Medulla oblongata (tissue), 1 donor: Measurements from ENCODE around the gene HPRT1.

ENCODE experiments used
- DNase-seq: peaks from one replicate; pipeline ENCODE4 v3.0.0-alpha.2; 2015; ENCODE audit errors: extremely low spot score

Gene HPRT1

GRCh38 chrX:134476284-134476683, 16.3 kb downstream of the HPRT1 start:
- DNase-seq = no peak

DNA sequence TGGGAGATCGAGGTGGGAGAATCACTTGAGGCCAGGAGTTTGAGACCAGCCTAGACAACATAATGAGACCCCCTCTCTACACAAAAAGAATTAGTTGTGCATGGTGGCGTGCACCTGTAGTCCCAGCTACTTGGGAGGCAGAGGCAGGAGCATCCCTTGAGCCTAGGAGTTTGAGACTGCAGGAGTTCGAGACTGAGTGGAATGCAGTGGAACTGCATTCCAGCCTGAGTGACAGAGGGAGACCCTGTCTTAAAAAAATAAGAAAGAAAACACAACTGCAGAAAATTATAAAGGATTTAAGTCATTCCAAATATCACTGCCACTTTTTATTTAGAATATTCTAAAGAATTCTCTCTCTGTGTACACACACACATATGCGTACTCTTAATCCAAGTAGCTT, 18.4 kb downstream of the HPRT1 start:
- DNase-seq = no peak

GRCh38 chrX:134480061-134480460, 20.1 kb downstream of the HPRT1 start:
- no peak for DNase-seq

- DNase-seq = no peak
Measured at GRCh38 chrX:134481339-134481738, 21.4 kb downstream of the HPRT1 start.

- DNase-seq = no peak
Measured at GRCh38 chrX:134482371-134482770, 22.4 kb downstream of the HPRT1 start.

GRCh38 chrX:134484039-134484438, 24.1 kb downstream of the HPRT1 start:
- peak; percentile 48 for DNase-seq

DNA sequence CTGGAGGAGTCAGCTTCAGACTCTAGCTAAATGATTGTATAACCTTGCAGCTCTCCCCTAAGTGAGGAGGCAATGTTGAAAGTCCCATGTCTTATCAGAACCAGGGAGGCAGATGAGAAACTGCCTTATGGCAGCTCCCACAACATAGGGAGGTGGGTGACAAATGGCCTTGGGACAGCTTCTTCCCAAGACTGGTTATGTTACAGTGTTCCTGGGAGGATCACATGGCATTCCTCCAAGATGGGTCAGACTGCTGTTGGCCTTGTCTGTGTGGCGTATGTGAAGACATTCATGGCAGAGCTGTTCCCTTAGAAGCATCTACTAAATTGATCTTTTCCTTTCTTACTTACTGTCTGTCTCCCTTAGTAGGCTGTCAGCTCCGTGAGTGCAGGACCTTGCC, 42.0 kb downstream of the HPRT1 start:
- no peak for DNase-seq

- DNase-seq = no peak
Measured at GRCh38 chrX:134502686-134503085, 42.7 kb downstream of the HPRT1 start.

DNA sequence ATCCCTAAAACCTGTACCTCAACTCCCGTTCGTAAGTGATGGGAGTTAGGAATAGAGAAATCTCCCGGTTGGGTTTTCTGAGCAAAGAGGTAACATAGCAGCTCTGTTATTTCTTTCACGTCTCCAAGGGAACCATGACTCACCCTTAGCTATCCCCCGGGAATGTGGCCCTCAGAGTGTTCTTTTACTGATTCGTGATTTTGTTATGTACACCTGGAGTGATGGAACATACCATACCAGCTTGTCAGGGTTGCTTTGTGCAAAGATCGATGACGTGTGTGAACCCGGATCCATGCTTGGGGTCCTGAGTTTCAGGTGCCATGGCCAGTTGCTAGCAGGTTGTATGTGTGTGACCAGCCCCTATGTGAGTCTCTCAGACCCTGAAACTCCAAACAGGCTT, 52.6 kb downstream of the HPRT1 start:
- DNase-seq = no peak

DNA sequence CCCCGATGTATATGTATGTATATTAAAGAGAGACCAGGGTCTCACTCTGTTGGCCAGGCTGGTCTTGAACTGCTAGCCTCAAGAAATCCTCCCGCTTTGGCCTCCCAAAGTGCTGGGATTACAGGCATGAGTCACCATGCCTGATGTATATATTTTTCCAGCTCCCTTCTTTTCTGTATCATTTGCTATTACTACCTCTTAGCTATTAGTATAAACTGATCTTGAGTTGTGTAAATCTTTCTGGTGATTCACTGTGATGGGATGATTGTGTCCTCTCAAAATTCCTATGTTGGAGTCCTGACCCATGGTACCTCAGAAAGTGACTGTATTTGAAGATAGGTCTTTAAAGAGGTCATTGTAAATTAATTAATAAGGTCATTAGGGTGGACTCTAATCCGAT, 53.1 kb downstream of the HPRT1 start:
- no peak for DNase-seq

- DNase-seq = peak; percentile 41
Measured at GRCh38 chrX:134520860-134521390, 61.0 kb downstream of the HPRT1 start.

- no peak for DNase-seq
Measured at GRCh38 chrX:134524181-134524580, 64.2 kb downstream of the HPRT1 start.

GRCh38 chrX:134525086-134525792, 65.3 kb downstream of the HPRT1 start:
- DNase-seq = no peak

DNA sequence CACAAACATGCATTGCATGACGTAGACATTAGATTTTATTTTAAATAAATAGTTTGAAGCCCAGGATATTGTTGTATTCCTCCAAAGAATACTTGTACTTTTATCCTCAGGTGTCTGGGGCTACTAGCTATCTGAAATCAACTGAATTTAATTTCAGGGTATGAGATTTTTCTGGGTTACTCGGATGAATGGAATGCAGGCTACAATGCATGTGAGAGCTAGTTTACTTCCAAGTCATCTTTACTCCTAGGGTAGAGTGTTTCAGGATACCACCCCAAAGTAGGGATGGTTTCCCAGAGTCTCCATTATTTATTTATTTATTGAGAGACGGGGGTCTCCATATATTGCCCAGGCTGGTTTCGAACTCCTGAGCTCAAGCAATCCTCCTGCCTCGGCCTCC, 66.4 kb downstream of the HPRT1 start:
- DNase-seq = no peak

DNA sequence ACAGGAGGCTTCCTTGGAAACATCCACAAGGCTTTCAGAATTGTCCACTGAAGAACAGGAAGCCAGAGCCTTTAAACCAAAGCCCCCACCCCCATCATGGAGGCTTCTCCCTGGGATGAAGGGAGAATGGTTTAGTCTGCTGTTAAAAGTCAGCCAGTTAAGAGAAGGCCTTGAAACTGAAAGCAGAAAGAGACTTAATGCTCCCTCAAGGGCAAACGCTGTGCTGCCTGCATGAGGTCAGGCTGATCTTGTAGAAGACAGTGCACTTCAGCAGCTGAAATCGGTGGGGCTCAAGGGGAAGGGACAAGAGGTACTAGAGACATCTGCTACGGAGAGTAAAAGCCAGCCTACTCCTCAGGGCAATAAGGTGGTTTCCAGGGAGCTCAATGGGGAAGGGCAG, 69.0 kb downstream of the HPRT1 start:
- no peak for DNase-seq

DNA sequence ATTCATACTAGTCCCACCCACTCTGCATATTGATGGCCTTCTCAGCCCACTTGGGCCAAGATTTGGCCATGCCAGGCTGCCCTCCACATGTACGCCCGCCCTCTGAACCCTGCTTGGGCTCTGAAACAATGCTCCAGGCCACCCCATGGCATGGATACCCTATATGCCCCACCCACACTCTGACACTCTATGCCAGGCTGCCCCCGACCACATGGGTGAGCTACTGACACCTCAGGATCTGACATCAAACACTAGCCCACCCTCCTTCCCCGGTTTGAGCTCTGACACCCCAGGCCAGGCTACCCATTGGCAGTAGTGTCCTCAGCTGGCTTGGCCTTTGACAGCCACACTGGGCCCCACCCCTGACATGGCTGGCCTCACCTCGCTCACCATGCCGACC, 69.5 kb downstream of the HPRT1 start:
- DNase-seq = no peak

DNA sequence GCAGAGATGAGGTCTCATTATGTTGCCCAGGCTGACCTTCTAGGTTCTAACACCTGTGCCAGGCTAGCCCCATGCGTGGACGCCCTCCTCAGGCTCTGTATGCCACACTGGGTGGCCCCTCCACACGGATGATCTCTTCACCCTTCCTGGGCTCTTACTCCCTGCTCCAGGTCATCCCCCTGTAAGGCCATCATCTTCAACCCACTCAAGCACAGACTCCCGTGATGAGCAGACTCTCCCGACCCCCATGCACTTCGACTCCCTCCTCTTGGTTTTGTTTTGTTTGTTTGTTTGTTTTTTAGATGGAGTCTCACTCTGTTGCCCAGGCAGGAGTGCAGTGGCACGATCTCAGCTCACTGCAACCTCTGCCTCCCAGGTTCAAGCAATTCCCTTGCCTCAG, 70.9 kb downstream of the HPRT1 start:
- no peak for DNase-seq

DNA sequence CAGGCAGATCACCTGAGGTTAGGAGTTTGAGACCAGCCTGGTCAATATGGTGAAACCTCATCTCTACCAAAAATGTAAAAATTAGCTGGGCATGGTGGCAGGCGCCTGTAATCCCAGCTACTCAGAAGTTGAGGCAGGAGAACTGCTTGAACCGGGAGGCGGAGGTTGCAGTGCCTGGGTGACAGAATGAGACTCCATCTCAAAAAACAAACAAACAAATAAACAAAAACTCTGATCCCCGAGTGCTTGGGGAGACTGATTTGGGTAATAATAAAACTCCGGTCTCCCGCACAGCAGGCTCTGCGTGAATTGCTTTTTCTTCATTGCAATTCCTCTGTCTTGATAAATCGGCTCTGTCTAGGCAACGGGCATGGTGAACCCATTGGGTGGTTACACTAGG, 73.4 kb downstream of the HPRT1 start:
- no peak for DNase-seq

- no peak for DNase-seq
Measured at GRCh38 chrX:134533952-134534351, 74.0 kb downstream of the HPRT1 start.

- no peak for DNase-seq
Measured at GRCh38 chrX:134537179-134537955, 77.4 kb downstream of the HPRT1 start.

- DNase-seq = no peak
Measured at GRCh38 chrX:134538316-134538715, 78.4 kb downstream of the HPRT1 start.

GRCh38 chrX:134541906-134542305, 81.9 kb downstream of the HPRT1 start:
- no peak for DNase-seq

GRCh38 chrX:134542485-134542884, 82.5 kb downstream of the HPRT1 start:
- no peak for DNase-seq
